HL-60/S4 (cell line): Measurements from ENCODE around the gene OAS3.
"Not testable (repeated sequence)": the region's sequence is repeated elsewhere in the genome, so short reads cannot be mapped to it uniquely, and the experiment has no call there.

Experiments
- in situ Hi-C: fragments of 300-500 bp; cut with MboI; formaldehyde crosslinking; loops from 2 replicates; pipeline ENCODE4 v1.14.3; 2022; ENCODE audit warnings: low sequenced_read_pairs

Gene OAS3

GRCh38 chr12:112919121-112919520 is 19.2 kb upstream of the OAS3 start:
- in situ Hi-C loops: no loop called here

GRCh38 chr12:112924986-112925385 is 13.3 kb upstream of the OAS3 start:
- in situ Hi-C loops: no loop called here

DNA sequence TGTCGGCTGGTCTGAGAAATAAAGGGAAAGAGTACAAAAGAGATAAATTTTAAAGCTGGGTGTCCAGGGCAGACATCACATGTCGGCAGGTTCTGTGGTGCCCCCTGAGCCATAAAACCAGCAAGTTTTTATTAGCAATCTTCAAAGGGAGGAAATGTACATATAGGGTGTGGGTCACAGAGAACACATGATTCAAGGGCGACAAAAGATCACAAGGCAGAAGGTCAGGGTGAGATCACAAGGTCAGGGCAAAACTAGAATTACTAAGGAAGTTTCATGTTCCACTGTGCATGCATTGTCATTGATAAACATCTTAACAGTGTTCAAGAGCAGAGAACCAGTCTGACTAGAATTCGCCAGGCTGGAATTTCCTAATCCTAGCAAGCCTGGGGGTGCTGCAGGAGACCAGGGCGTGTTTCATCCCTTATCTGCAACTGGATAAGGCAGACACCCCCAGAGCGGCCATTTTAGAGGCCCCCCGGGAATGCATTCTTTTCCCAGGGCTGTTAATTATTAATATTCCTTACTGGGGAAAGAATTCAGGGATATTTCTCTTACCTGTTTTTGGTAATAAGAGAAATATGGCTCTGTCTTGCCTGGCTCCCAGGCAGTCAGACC is 11.7 kb upstream of the OAS3 start:
- in situ Hi-C loops: not testable (repeated sequence)

DNA sequence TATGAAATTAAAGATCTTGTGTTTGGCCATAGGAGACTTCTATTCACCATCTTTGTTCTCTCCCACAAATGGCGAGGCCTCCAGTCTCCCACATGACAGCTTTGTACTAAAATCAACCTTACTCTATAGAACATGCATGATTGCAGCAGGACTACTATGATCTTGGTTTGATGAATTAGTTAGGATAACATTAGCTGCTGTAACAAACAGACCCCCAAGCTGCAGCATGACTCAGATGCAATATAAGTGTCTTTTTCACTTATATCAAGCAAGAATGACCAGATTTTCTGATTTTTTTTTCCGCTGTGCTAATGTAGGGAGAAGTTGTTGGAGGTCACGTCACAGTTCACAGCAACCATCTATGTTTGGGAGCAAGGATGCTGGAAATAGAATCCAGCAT is 10.8 kb upstream of the OAS3 start:
- in situ Hi-C loops: no loop called here

DNA sequence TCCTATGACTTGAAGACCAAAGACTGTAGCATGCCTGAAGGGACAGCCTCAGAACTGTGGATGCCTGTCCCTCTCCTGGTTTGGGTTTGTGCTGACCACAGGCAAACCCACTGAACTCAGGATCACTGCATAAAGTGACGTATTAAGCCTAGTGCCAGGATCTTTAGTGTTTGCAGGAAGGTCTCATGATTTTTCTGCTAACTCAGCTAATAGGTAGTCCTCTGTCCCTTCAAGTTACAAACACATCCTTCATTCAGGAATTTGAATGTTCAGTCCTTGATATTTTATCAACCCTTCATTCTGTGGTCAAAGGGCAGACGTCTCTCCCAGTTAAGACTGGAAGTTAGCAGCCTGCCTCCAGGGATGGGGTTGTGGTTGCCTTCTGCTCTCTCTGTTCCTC is 10.3 kb upstream of the OAS3 start:
- in situ Hi-C loops: no loop called here

DNA sequence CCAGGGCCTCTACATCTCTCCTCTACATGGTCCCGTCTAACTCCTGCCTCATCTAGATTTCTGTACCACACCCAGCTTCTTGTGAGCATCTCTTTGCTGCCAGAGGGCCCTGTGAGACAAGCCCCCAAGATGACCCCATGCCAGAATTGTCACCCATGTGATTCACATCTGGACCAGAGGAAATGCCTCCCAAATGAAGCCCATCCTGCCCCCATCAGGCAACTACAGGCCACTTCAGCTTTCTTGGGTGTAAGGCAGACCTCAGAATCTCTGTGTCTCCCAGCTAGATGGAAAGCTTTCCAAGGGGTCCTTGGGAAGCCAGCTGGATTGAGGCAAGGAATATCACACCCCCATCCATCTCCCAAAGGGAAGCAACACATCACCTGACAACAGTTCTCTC is 9.3 kb upstream of the OAS3 start:
- in situ Hi-C loops: no loop called here

DNA sequence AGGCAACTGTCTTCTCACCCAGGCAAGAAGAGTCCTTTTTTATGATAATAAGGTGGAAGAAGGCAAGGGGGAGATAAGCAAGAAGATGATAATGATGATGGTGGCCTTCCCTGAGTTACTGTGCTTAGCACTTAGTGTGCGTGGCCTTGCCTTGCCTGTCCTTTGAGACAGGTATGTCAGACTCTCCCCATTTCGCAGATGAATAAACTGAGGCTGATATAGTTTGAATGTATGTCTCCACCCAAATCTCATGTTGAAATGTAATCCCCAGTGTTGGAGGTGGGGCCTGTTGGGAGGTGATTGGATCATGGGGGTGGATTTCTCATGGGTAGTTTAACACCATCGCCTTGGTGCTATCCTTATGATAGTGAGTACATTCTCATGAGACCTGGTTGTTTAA is 8.6 kb upstream of the OAS3 start:
- in situ Hi-C loops: no loop called here

GRCh38 chr12:112930350-112930749 is 7.9 kb upstream of the OAS3 start:
- in situ Hi-C loops: no loop called here

DNA sequence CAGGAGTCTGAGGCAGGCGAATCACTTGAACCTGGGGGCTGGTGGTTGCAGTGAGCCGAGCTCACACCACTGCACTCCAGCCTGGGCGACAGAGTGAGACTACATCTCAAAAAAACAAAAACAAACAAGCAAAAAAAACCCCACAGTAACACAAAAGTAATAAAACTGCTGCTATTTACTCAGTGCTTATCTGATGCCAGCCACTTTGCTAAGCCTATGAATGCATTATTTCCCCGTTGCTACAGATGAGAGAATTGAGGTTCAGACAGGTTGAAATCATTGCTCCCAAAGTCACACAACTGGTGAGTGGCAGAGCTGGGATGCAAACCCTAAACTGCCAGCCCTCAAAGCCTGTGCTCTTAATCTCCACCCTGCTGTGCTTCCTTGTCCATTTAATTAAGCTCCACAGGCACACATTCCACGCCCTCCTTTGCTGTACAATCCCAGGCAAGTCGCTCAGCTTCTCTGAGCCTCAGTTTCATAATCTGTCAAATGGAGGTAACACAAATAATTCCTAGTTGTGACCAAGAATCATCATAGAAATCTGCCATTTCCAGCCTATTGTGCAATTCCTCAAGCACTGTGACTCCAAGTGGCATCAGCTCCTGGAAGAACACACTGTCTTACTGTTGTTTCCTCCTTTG is 5.7 kb upstream of the OAS3 start:
- in situ Hi-C loops: no loop called here

DNA sequence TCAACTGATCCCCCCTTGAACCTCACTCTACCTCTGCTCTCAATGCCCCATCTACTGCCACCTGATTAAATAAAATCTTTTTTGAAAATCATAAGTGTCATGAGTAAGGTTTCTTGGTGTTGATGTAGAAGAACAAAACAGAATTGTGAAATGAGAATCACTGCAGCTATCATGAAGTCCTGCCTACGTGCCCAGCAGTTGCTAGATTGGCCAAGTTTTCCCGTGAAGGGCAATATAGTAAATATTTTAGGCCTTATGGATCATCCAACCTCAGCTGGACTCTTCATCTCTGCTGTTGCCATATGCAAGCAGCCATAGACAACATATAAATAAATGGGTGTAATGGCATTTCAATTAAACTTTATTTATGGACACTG is 5.2 kb upstream of the OAS3 start:
- in situ Hi-C loops: no loop called here

DNA sequence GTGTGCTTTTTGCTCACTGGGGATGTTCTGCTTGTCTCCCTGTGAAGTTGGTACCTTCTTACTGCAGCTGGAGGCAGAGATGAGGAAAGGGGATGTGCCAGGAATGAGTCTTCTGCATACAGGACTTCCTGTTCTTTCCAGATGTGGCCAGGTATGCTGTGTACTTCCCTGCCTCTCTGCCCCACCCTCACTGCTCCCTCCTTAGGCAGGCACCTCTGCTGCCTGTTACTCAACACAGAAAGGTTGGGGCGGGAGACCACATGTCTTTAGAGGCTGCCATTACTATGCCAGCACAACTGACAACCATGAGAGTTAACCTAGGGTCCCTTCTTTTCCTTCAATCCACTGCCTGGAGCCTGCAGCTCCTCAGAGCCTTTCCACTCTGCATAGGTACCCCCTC is 2.0 kb upstream of the OAS3 start:
- in situ Hi-C loops: no loop called here

DNA sequence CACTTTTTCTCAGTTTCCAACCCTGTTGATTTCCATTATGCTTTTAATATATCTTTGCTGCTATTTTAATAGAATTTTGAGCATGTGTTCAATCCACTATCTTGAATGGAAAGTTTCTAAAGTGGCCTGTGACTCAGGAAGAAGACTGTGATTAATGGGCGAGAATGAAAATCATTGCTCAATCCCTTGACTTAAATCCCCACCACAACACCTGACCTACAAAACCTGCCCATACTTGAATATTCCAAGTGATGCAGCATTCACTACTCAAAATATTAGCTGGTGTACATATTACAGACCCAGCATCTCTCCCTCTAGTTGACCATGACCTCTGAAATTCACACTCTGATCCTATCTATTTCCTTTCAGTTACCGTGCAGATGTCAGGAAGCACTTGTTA is 1.3 kb upstream of the OAS3 start:
- in situ Hi-C loops: no loop called here

DNA sequence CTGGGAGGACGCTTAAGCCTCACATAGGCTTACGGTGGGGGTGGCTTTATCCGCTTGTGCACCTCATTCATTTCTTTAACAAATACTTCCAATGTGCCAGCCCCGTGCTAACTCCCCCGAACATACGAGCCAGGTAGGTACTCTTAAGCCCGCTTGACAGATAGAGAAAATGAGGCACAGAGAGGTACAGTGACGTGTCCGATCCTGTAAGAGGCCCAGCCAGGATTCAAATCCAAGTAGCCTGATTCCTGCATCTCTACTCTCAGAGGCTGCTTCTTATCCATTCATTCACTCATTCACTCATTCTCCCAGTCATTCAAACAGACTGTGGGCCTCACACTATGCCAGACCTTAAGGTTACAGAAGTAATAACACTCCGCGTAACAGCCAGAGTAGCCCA is 477 bp downstream of the OAS3 start:
- in situ Hi-C loops: no loop called here

- in situ Hi-C loops: no loop called here
These were observed 1.6 kb downstream of the OAS3 start for GRCh38 chr12:112939761-112940381.

- in situ Hi-C loops: no loop called here
These were observed 3.5 kb downstream of the OAS3 start for GRCh38 chr12:112941528-112942335.

GRCh38 chr12:112942572-112942971 is 4.3 kb downstream of the OAS3 start:
- in situ Hi-C loops: no loop called here

DNA sequence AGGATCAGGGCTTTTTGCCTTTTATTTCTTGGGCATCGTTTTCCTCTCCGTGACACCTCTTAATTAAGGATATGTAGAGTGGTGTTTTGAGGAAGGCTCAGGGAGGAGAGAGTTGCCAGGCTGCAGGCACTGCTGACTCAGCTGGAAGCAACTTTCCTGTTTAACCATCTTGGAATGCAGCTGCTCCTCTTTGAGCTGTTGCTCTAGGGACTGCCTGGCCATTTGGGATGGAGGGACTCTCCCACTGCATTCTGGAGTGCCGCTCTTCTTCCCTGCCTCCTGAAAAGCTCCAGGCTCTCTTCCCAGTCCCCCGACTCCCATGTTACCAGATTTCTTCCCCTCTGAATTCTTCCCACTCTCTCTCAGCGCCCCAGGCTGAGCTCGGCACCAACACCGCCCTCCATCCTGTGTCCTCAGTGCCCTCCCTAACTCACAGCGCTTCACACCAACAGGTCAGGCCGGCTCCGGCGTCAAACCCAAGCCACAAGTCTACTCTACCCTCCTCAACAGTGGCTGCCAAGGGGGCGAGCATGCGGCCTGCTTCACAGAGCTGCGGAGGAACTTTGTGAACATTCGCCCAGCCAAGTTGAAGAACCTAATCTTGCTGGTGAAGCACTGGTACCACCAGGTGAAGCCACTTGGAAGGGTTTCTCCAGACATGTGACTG is 5.9 kb downstream of the OAS3 start:
- in situ Hi-C loops: no loop called here

GRCh38 chr12:112945515-112945914 is 7.2 kb downstream of the OAS3 start:
- in situ Hi-C loops: no loop called here

DNA sequence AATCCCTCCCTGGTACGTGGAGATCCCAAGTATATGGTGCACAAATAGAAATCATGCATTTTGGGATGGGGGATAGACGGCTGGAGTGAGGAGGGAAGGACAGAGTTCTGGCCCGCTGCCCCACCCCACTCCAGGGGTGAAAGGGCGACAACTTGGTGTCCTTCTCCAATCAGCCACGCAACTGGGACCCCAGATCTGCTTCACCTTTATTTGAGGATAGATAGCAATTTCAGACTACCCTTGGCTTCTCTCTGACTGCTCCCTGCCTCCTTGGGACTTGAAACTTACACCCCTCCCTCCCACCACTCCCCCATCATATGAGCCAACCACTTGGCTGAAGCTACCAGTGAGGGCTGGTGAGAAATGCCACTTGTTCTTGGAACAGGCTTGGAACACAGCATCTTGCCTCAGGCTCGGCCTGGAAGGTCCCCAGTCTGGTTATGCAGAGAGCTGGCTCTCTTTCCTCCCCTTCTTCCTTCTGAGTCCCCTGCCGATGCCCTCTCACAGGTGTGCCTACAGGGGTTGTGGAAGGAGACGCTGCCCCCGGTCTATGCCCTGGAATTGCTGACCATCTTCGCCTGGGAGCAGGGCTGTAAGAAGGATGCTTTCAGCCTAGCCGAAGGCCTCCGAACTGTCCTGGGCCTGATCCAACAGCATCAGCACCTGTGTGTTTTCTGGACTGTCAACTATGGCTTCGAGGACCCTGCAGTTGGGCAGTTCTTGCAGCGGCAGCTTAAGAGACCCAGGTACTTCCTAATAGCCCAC is 8.1 kb downstream of the OAS3 start:
- in situ Hi-C loops: no loop called here

DNA sequence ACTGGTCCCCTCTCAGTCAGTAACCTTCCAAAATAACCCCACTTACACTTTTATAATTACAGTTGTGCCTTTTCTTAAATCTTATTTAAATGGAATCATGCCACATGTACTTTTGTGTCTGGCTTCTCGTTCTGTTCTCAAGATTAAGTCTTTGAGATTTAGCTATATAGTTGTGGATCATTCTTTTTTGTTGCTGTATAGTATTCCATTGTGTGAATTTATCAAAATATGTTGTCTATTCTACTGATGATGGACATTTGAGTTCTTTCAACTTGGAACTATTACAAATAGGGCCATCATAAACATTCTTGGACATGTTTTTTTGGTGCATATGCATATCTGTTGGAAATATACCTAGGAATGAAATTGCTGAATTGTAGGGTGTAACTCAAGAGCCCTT is 9.0 kb downstream of the OAS3 start:
- in situ Hi-C loops: no loop called here

- in situ Hi-C loops: no loop called here
These were observed 9.5 kb downstream of the OAS3 start for GRCh38 chr12:112947761-112948160.
